SK-N-SH (cell line): ENCODE results near the gene AFAP1.

Source experiments
- CTCF ChIP-seq: fragments of 200-600 bp; sonication (generic); IDR thresholded peaks from 2 replicates; pipeline ENCODE4 v1.6.1; 2017; ENCODE audit warnings: antibody characterized with exemption, mild to moderate bottlenecking, moderate library complexity
- EZH2phosphoT487 ChIP-seq: fragments of 200-600 bp; sonication (generic); IDR thresholded peaks from 2 replicates; pipeline ENCODE4 v1.6.1; 2017; ENCODE audit warnings: low read depth, mixed run types, mild to moderate bottlenecking, antibody characterized with exemption, moderate library complexity, borderline replicate concordance
- SIN3A ChIP-seq: IDR thresholded peaks from 2 replicates; pipeline ENCODE4 v1.6.1; 2012; ENCODE audit warnings: low read depth, mild to moderate bottlenecking, low read length, moderate library complexity, borderline replicate concordance
- SMC3 ChIP-seq: IDR thresholded peaks from 2 replicates; pipeline ENCODE4 v1.6.1; 2012; ENCODE audit warnings: low read depth, low read length, improper control_type of control experiment
- YY1 ChIP-seq: IDR thresholded peaks from 2 replicates; pipeline ENCODE4 v1.4.0; 2012; ENCODE audit warnings: low read depth, mild to moderate bottlenecking

GRCh38 chr4:7950301-7951092 is 10.8 kb upstream of the AFAP1 start:
- TF ChIP-seq CTCF (no peak), YY1 (no peak), EZH2phosphoT487 (no peak), SIN3A (no peak), SMC3 (no peak)
